Urothelium cell line (cell line): ENCODE data around the gene OSGIN1.
A peak's percentile ranks its signal among the peaks of the same experiment; 100 is the strongest.
"Not testable (repeated sequence)": the region's sequence is repeated elsewhere in the genome, so short reads cannot be mapped to it uniquely, and the experiment has no call there.

Experiments
- DNase-seq: peaks from one replicate; pipeline ENCODE4 v3.0.0; 2011; ENCODE audit warnings: low spot score, mixed read lengths
- FAIRE-seq: peaks from 2 replicates; lab custom pipeline; 2011; peaks lifted over from hg19 to GRCh38; lab: Jason Lieb, UNC

Gene OSGIN1

GRCh38 chr16:83940119-83940518 is 12.9 kb upstream of the OSGIN1 start:
- DNase-seq: no peak
- FAIRE-seq: no peak

GRCh38 chr16:83940630-83941378 is 12.2 kb upstream of the OSGIN1 start:
- FAIRE-seq (no peak), DNase-seq (no peak)

- not testable (repeated sequence) for FAIRE-seq, DNase-seq
Measured at GRCh38 chr16:83941546-83941945, 11.5 kb upstream of the OSGIN1 start.

DNA sequence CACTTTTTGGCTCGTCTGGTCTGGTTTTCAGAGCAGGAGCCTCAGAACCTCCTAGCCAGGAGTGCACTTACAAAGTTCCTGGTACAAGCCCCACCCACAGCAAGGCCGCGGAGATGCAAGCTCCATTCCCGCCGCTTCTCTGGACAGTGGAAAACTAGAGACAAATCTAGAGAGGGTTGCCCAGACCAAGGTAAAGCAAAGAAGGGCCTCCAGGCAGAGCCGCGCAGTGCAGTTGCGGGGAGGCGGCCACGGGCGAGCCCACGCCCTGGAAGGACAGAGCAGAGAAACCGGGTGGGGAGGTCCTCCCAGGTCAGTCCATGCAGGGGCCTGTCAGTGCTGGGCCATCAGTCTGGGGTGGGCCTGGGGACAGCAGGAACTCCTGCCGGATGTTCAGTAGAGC is 11.0 kb upstream of the OSGIN1 start:
- DNase-seq (no peak), FAIRE-seq (no peak)

GRCh38 chr16:83942815-83943515 is 10.1 kb upstream of the OSGIN1 start:
- DNase-seq (no peak), FAIRE-seq (no peak)

DNA sequence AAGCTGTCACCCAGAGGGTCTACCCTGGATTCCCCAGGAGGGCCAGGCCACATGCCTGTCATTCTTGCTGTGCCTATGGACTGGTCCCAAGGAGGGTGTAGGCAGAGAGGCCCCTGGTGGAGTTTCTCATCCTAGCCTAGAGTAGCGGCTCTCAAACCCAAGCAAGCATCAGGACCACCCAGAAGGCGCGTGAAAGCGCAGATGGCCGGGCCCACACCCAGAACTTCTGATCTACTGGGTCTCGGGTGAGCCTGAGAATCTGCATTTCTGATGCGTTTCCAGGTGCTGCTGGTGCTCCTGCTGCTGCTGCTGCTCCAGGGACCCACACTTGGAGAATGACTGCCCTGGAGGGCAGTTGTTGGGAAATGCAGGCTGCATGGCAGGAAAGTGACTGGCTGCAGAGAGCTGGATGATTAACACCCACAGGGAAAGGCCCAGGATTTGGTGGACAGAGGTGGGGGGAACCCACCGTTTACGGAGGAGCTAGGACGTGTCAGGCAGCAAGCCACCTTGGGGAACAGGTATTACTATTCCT is 9.5 kb upstream of the OSGIN1 start:
- FAIRE-seq (no peak), DNase-seq (no peak)

DNA sequence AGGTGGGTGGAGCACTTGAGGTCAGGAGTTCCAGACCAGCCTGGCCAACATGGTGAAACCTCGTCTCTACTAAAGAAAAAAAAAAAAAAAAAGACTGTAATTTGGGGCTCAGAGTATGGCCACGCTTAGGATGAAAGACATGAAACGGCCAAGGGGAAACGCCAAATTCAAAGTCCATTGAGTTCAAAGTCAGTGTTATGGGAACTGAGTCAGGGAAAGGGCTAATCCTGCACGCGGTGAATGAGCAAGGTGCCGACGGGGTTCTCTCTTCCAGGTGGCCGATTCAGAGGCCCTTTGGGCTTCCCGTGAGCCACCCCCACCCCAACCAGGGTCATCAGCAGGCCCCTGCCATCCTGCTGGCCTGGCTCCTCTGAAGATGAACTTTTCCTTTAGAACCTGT is 7.5 kb upstream of the OSGIN1 start:
- DNase-seq: no peak
- FAIRE-seq: no peak

GRCh38 chr16:83946154-83946780 is 6.8 kb upstream of the OSGIN1 start:
- FAIRE-seq: no peak
- DNase-seq: no peak

DNA sequence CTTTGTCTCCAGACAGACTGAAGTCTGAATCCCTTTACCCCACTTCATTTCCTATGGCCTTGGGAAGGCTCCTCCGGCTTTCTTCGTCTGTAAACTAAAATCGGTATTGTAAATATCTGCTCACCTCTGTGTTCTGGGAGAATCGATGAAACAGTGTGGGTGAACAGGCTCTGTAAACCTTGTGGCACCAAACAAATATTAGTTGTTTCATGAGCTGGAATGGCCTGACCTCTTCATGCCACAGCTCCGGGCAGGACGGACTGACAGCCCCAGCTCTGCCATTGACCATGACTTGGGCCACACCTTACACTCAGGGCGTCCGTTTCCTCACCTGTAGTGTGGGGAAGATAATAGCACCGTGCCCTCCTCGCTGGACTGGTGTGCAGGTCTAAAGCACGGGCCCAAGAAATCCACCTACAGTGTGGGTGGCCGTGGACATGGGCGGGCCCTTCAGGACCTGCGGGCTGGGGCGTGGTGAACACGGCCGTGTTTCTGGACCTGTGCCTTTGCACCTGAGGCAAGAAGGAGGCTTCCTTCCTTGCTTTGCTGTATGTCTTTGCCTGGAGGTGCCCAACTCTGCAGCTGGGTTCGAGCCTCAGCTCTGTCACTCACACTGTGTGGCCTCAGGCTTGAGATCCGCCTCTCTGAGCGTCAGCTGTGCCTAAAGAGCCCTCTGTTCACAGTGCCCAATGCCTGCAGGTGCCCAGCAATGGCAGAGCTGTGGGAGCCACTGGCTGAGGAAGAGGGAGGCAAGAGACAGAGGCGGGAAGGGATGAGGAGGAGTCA is 6.1 kb upstream of the OSGIN1 start:
- FAIRE-seq (no peak), DNase-seq (no peak)

DNA sequence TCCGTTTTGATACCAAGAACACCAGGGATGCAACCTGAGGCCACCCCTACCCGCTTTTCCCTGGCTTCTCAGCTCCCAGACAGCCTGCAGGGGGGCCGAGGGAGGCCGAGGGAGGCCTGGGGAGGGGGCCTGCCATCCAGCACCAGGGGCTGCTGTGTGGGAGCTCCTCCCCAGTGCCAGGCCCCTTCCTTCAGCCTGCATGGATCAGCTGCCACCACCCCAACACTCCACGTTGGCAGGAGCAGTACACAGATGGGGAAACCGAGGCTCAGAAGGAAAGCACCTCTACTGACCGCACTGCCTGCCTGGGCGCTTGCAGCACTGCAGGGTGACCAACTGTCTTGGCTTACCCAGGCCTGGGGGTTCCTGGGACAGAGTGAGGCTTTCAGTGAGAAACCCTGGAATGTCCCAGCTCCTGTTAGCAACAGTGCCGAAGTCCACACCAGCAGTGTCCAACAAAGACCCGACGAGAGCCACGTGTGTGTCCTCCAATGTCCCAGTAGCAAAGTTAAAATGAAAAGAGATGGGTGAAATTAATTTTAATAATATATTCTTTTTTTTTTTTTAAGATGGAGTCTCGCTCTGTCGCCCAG is 5.3 kb upstream of the OSGIN1 start:
- DNase-seq (no peak), FAIRE-seq (no peak)

DNA sequence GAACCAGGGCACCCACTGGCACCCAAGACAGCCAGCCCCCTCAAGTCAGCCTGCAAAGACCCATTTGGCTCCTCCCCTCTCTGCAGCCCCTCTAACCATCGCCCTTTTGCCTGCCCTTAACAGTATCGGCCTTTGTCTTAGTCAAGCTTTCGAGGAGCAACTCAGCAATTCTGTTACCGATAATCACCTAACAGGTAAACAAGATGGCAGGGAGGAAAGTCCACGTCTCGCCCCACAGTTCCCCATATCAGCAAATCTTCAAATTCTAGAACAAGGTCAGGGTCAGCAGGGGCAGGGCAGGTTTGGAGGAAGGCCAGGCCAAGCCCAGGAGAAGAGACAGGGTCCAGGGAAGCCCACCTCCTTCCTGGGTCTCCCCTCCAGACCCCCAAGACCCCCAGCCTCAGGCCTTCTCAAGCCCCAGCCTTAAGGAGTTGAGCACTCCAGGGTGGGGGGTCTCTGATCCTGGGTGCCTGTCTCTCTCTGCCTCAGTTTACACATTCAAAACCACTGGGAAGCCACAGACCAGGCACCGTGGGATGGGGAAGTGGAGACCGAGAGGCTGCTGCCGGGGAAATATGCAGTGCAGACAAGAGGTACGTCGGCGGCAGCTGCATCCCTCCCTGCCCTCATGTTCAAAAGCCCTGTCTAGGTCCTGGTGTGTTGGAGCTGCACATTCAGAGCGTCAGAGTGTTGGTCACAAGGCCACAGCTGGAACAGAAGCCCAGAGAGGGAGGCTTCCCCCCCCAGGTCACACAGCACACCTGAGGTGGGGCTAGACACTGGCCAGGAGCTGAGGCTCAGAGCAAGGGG is 3.9 kb upstream of the OSGIN1 start:
- FAIRE-seq: no peak
- DNase-seq: no peak

GRCh38 chr16:83949724-83950001 is 3.4 kb upstream of the OSGIN1 start:
- FAIRE-seq (no peak), DNase-seq (no peak)

DNA sequence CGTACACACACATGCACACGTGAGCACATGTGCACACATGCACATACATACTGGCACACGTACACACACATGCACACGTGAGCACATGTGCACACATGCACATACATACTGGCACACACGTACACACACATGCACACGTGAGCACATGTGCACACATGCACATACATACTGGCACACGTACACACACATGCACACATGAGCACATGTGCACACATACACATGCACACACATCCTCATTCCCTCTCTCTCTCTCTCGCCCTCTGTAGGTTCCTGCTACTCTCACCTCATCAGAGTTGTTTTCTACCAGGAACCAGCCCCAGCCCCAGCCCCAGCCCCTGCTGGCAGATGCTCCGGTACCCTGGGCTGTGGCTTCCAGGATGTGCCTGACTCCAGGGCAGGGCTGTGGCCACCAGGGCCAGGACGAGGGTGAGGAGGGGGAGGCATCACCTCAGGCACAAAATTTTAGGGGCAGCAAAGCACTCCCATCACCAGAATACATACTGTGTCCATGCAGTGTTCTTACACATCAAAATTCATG is 2.1 kb upstream of the OSGIN1 start:
- FAIRE-seq, DNase-seq: not testable (repeated sequence)

DNA sequence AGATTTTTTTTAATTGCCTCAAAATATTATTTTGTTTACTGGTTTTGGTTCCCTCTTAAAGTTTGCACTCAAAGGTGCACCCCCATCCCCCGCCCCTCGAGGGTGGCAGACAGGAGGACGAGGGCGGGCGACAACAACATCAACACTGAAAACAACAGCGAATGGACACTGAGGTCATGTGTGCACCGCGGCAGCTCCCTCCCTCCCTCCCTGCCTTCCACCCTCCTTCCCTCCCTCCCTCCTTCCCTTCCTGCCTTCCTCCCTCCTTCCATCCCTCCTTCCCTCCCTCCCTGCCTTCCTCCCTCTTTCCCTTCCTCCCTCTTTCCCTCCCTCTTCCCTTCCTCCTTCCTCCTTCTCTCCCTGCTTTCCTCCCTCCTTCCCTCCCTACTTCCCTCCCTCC is 1.5 kb upstream of the OSGIN1 start:
- FAIRE-seq: no peak

GRCh38 chr16:83952587-83952939 is 477 bp upstream of the OSGIN1 start:
- no peak for FAIRE-seq

More for the DNA sequence above, 1.5 kb upstream of the OSGIN1 start:
- no peak for DNase-seq

DNA sequence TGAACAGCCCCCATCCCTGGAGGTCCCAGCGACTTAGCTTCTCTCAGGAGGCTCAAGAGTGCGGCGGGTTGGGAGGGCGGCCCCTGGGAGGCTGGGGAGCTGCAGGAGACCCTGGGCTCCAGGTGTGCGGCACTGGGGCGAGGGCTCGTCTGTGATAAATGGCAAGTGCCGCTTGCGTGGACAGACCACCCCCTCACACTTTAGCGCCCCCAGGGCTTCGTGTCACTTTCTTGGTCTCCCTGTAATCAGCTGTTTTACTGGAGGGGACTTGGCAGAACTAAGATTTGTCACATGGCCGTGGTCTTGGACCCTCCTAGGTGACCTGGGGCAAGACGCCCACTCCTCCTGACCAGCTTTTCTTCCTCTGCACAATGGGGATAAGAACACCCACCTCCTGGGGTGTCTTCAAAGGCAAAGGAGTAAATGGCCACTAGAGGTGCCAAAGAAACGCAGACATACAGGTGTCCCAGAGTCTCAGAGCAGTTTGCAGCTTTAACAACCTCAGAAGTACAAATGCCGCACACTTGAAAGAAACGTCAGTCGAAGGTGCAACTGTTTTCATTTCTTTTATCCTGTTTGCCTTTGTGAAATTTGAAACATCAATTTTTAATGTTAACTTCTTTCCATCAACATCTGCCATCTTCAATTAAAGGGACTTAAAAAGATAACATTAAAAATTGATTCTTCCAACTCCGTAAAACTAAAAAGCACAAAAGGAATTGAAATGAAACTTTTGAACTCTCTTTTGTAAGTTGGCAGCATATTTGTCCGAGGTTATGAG is 946 bp downstream of the OSGIN1 start:
- FAIRE-seq (no peak), DNase-seq (peak; percentile 69)

More at GRCh38 chr16:83952587-83952939, 477 bp upstream of the OSGIN1 start:
- DNase-seq: peak; percentile 64

- DNase-seq (peak; percentile 56), FAIRE-seq (no peak)
Measured at GRCh38 chr16:83954577-83955016, 1.6 kb downstream of the OSGIN1 start.

- DNase-seq: no peak
- FAIRE-seq: no peak
Measured at GRCh38 chr16:83955218-83956130, 2.4 kb downstream of the OSGIN1 start.
